ENCODE measurements around the gene SLC1A3. TPM values are rescaled to one million over a fixed set of nuclear protein-coding genes. Genes with fewer than 3 reads are reported as not detected.
"Not testable (repeated sequence)": the region's sequence is repeated elsewhere in the genome, so short reads cannot be mapped to it uniquely, and the experiment has no call there.

SLC1A3 gene
- polyA plus RNA-seq, 6 donors from 2014 or later = 0.07 TPM; not detected in 5

DNA sequence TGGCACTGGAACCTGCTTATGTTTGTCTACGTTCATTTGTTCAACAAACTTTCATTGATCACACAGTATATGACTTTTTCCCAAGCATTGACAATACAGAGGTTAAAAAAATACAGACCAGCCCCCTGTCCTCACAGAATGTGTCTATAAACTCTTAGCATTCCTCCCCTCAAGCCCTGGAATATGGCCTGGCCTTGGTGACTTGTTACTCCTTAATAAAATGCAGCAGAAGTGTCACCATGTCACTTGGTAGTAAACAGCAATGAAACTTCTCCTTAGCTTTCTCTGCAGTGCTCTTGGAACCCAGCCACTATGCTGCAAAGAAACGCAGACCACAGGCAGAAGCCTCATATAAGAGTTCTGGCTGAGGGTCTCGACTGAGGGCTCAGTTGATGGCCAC, 19.1 kb upstream of the SLC1A3 start:
- no peaks in the 10 kb centered on the region for H3K4me1 Mint-ChIP-seq
- no peaks in the 10 kb centered on the region for H3K36me3 Mint-ChIP-seq
- H3K27me3 Mint-ChIP-seq = peaks cover 20 to 26% (median 25%) of the 10 kb centered on the region in 3 donors
- H3K4me3 Mint-ChIP-seq = no peak overlapping the region
- ATAC-seq (ENCODE audit: low read depth in 2 of 2) = no peak
- DNase-seq = no peak
- no peak overlapping the region for H3K27ac Mint-ChIP-seq
- no peaks in the 10 kb centered on the region for H3K9me3 Mint-ChIP-seq

DNA sequence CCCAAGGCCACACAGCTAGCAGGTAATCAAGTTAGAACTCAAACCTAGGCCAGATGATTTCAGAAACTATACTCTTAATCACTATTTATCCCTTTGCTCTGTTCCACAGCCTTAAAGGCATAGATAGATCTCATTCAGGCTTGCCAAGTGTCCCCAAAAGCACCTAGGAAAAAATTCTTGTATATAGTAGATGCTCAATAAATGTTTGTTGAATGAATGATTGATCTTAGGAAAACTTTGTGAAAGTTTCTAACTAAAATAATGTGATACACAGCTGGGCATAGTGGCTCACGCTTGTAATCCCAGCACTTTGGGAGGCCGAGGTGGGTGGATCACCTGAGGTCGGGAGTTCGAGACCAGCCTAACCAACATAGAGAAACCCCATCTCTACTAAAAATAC, 16.7 kb upstream of the SLC1A3 start:
- DNase-seq; H3K27ac Mint-ChIP-seq; H3K36me3 Mint-ChIP-seq; H3K9me3 Mint-ChIP-seq; H3K4me3 Mint-ChIP-seq; H3K4me1 Mint-ChIP-seq; ATAC-seq (ENCODE audit: low read depth in 2 of 2): not testable (repeated sequence)
- H3K27me3 Mint-ChIP-seq = peaks cover 15 to 21% (median 15%) of the 10 kb centered on the region in 3 donors

DNA sequence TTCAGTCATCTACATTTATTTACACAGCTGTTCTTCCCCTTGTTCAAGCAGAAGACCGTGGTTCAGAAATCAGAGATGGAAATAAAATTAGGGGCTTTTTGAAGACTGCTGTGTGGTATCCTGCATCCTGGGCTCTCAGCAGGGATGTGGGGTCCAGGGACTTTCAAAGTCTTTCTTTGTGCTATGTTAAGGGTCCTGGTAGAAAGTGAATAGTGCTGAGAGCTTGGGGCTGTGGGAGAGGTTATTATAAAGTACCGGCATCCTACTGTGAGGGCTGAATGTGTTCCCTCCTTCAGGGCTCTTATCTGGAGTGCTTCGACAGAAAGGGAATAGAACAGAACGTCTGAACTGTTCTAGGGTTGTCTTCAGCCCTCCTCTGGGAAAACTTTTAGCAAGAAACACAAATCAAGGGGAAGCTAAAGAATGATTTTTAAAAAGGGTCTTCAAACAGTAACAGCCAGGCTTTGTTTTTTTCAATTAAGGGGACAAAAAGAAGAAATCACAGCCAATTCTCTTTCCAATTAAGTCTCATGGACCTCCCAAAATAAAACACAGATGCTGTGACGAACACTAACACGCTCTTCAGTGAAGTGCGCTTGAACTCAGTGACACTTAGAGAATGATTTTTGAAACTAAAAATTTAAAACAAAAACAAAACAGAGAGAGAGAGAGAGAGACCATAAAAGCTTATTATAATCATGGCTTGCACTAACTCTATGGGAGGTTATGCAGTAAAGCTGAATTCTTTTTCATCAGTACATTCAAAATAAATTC, 15.7 kb upstream of the SLC1A3 start:
- peaks cover 7 to 13% (median 9%) of the 10 kb centered on the region in 3 donors for H3K27me3 Mint-ChIP-seq
- H3K27ac Mint-ChIP-seq = no peak overlapping the region
- H3K4me1 Mint-ChIP-seq = peaks cover 5 to 9% (median 6%) of the 10 kb centered on the region in 3 donors
- no peak for DNase-seq
- H3K9me3 Mint-ChIP-seq = no peaks in the 10 kb centered on the region
- ATAC-seq (ENCODE audit: low read depth in 2 of 2) = no peak
- no peak overlapping the region for H3K4me3 Mint-ChIP-seq
- no peaks in the 10 kb centered on the region for H3K36me3 Mint-ChIP-seq

DNA sequence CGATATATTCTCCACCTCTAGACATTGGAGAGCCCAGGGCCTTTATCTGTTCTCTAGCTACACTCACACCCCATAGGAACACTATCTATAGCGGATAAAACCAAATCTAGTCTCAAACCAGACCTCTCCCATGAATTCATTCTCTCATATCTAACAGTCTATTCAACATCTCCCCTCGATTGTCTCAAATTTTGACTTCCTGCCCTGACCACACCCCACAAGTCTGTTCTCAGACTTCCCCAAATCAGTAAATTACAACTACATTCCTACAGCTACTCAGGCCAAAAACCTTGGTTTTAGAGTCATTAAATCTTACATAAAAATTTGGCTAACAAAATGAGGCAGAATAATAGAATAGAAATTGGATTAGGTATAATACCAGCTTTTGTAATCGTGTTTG, 12.5 kb upstream of the SLC1A3 start:
- Mint-ChIP-seq H3K36me3 (no peaks in the 10 kb centered on the region), H3K4me3 (peak overlapping the region in 1 of 8 donors; percentile 40), H3K9me3 (no peaks in the 10 kb centered on the region), H3K4me1 (peaks cover 5 to 9% (median 6%) of the 10 kb centered on the region in 3 donors), H3K27ac (peak overlapping the region in 2 of 6 donors; percentile 3 to 28), H3K27me3 (no peaks in the 10 kb centered on the region)
- ATAC-seq (ENCODE audit: low read depth in 2 of 2) = no peak
- no peak for DNase-seq

DNA sequence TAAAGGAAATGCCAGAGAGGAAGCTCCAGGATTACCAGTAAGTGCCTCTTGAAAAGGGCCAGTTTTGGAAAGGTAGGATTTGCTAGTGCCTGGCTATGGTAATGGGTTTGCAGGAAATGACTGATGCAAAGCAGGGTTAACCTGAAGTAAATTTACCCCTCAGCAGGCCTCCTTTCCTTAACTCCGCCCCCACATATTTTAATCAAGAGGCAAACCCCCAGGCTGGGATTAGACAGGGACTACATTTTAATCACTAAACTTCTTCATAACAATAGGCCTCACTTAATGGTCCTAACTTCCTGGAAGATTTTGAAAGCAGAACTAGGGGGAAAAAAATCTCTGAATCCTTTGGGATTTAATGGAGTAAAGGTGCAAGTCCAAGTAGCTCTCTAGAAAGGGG, 10.2 kb upstream of the SLC1A3 start:
- H3K27ac Mint-ChIP-seq = no peak overlapping the region
- no peak overlapping the region for H3K4me3 Mint-ChIP-seq
- ATAC-seq (ENCODE audit: low read depth in 2 of 2) = no peak
- no peak for DNase-seq
- peaks cover 5 to 9% (median 6%) of the 10 kb centered on the region in 3 donors for H3K4me1 Mint-ChIP-seq
- H3K36me3 Mint-ChIP-seq = no peaks in the 10 kb centered on the region
- H3K27me3 Mint-ChIP-seq = peaks cover 0 to 7% (median 0%) of the 10 kb centered on the region in 3 donors
- H3K9me3 Mint-ChIP-seq = no peaks in the 10 kb centered on the region

DNA sequence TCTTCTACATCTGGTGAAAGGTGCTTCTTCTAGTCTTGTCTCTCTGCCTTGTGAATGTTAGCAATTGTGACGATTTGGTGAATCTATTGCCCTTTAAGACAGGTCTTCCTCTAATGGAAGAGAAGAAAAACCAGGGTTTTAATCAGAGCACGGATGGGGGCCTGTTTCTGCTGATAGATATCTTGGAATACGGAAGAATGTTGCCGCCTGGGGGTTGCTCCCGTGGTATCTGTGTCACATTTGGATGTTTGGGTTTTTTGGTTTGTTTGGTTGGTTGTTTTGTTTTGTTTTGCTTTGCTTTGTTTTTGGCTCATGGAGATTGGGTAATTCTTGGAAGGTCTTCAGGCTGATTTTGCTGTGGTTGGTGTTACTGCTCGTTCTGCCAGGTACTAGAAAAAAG, 9.7 kb upstream of the SLC1A3 start:
- Mint-ChIP-seq H3K27me3 (peaks cover 0 to 10% (median 0%) of the 10 kb centered on the region in 3 donors), H3K36me3 (no peaks in the 10 kb centered on the region), H3K4me3 (no peak overlapping the region), H3K9me3 (no peaks in the 10 kb centered on the region), H3K4me1 (peaks cover 5 to 9% (median 6%) of the 10 kb centered on the region in 3 donors), H3K27ac (no peak overlapping the region)
- no peak for DNase-seq
- ATAC-seq (ENCODE audit: low read depth in 2 of 2) = no peak

DNA sequence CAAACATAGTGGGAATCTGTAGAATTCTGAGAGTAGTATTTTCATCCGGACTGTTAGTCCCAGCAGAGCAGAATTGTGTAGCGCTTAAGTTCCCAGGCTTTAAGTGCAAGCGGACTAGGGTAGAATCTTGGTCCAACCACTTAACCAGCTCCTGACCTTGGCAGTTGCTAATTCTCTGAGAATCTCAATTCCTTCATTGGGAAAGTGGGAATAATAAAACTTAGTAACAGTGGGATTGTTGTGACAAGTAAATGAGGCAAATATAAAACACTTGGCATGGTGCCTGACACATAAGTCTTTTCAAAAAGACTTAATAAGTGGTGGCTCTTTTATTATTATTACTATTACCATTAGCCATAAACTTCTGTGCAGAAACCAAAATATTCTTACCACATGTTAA, 8.4 kb upstream of the SLC1A3 start:
- Mint-ChIP-seq H3K27ac (no peak overlapping the region), H3K27me3 (peaks cover 0 to 15% (median 0%) of the 10 kb centered on the region in 3 donors), H3K4me3 (no peak overlapping the region), H3K4me1 (peaks cover 5 to 9% (median 6%) of the 10 kb centered on the region in 3 donors), H3K36me3 (no peaks in the 10 kb centered on the region), H3K9me3 (no peaks in the 10 kb centered on the region)
- ATAC-seq (ENCODE audit: low read depth in 2 of 2) = no peak
- DNase-seq = no peak

DNA sequence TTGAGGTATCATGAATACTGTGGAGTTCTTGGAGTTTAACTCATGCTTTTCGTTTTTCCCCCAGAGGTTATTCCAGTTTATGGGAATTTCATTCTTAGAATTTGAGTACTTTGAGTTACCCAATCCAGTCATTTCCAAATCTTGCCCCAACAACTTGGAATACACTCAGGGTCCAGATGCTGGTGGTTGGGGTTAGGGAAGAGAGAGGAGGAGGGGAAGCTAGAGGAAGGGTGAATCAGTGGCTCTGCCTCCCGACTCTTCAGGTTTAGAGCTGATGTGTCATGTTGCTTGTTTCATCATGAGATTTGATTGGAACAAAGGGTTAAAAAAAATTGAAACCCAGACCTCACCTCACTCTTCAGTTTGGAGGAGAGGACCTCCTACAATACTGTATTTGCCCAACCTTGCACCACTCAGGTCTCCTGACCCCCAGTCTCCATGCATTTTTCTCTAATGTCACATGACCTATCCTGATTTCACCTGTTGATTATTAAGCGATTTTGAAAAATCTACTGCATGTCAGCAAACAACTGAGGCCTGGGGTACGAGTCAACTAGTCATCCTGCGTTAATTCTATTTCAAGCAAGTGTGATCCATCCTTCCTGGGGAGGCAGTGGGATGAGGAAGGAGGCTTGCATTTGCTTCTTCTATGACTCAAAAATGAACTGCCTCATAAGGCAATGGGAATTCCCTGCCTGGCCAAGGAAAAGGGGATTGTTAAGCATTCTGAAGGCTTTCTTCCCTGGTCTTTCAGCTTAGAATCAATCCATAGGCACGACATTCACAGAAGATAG, 6.2 kb upstream of the SLC1A3 start:
- H3K36me3 Mint-ChIP-seq = no peaks in the 10 kb centered on the region
- ATAC-seq (ENCODE audit: low read depth in 2 of 2) = no peak
- H3K4me3 Mint-ChIP-seq = no peak overlapping the region
- H3K27me3 Mint-ChIP-seq = peaks cover 12 to 17% (median 17%) of the 10 kb centered on the region in 3 donors
- H3K4me1 Mint-ChIP-seq = no peaks in the 10 kb centered on the region
- no peak for DNase-seq
- H3K27ac Mint-ChIP-seq = no peak overlapping the region
- no peaks in the 10 kb centered on the region for H3K9me3 Mint-ChIP-seq

DNA sequence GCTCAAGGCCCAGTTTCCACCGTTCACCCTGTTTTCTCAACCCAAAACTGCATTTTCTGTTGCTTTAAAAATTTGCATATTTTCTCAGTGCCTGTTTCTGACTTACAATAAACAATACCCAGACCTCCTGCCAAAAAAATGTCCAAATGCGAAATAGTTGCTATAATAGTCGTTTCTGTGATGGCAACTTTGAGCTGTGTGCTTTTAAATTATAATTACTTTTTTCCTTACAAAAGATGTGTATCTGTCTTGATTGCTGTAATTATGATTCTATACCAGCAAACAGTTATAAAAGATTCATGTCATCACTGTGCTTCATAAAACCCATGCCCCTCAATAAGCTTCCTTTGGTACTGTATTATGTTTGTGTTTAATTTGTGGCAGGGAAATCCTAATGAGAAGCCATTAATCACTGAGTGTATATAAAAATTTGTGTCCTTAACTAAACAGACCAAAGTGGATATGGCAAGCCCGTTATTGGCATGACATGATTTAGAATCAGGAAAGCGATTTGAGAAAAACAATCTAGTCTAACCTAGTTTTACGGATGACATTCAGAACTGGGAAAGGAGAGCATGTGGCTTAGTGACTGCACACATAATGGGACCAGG, 5.4 kb upstream of the SLC1A3 start:
- DNase-seq (no peak), ATAC-seq (ENCODE audit: low read depth in 2 of 2) (no peak)
- peaks cover 16 to 22% (median 21%) of the 10 kb centered on the region in 3 donors for H3K27me3 Mint-ChIP-seq
- peaks cover 0 to under 1% (median under 1%) of the 10 kb centered on the region in 3 donors for H3K4me1 Mint-ChIP-seq
- no peak overlapping the region for H3K4me3 Mint-ChIP-seq
- H3K9me3 Mint-ChIP-seq = no peaks in the 10 kb centered on the region
- H3K36me3 Mint-ChIP-seq = no peaks in the 10 kb centered on the region
- no peak overlapping the region for H3K27ac Mint-ChIP-seq

DNA sequence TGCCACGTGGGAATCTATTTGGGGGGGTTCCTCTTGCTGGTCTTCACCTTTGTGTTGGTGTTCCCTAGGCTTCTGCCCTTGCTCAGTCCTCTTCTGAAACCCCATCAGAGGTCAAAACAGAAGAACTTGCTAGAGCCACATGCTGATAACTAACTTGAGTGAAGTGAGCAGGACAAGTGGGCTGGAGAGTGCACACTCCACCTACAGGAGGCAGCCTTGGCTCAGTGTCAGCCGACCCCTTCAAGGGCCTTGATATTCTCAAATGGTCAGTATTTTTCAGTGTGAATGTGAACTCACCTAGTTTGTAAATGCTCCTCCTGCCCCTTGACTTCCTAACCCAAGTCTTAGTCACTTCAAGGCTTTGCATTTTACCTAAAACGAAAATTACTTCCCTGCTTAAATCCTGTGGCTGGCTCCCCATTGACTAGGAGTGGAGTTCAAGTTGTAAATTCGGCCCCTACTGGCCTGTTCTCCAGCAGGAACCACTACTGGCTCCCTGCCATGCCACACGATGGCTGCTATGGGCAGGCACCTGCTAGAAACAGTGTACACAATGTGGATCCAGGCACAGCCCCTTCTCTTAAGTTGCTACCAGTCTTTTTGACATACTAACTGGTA, 3.6 kb upstream of the SLC1A3 start:
- Mint-ChIP-seq H3K27ac (no peak overlapping the region), H3K27me3 (peaks cover 29 to 33% (median 32%) of the 10 kb centered on the region in 3 donors), H3K9me3 (no peaks in the 10 kb centered on the region), H3K36me3 (no peaks in the 10 kb centered on the region), H3K4me1 (peaks cover 12 to 14% (median 14%) of the 10 kb centered on the region in 3 donors), H3K4me3 (no peak overlapping the region)
- ATAC-seq (ENCODE audit: low read depth in 2 of 2) (no peak), DNase-seq (no peak)

DNA sequence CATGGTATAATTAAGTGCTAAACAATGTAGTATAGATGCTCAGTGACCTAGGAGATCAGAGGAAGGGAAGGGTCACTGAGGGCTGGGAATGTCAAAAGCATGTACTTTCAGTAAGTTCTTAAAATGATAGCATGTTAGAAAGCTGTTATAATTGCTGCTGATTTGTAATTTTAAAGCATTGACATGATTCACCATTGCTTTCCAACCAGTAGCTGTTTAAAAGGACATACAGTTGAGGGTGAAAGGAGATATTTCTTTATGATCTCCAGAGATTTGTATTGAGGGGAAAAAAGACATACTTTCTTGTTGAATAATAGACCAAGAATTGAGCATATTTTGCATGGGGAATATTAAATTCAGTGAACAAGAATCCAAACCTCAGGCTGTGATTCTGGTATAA, 1.2 kb upstream of the SLC1A3 start:
- Mint-ChIP-seq H3K4me3 (peak overlapping the region in 4 of 8 donors; percentile 0 to 47 (median 32)), H3K4me1 (peaks cover 12 to 14% (median 14%) of the 10 kb centered on the region in 3 donors), H3K27me3 (peaks cover 38 to 47% (median 42%) of the 10 kb centered on the region in 3 donors), H3K9me3 (no peaks in the 10 kb centered on the region), H3K27ac (no peak overlapping the region), H3K36me3 (no peaks in the 10 kb centered on the region)
- no peak for ATAC-seq (ENCODE audit: low read depth in 2 of 2)
- DNase-seq = no peak

DNA sequence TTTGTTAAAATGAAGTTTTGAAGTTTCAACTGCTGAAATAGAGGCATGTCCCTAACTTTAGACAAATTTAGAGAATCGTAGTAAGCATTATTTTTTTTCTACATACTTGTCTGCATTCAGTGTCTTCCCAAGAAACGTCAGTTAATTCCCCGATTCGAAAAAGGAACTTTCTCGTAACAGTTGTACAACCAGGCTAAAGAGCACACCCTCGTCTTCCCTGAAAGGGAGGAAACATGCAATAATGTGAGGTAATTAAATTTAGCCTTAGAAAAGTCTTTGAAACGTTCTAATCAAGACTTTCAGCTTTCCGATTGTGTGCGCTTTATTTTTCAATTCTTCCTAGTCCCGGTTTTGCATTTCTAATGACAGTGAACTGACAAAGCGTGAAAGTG, 374 bp upstream of the SLC1A3 start:
- Mint-ChIP-seq H3K27me3 (peaks cover 42 to 52% (median 49%) of the 10 kb centered on the region in 3 donors), H3K36me3 (no peaks in the 10 kb centered on the region), H3K4me1 (peaks cover 12 to 14% (median 14%) of the 10 kb centered on the region in 3 donors), H3K9me3 (peaks cover 0 to 5% (median 0%) of the 10 kb centered on the region in 7 donors), H3K27ac (peak overlapping the region in 1 of 6 donors; percentile 34), H3K4me3 (peak overlapping the region; percentile 79 to 91 (median 84))
- peak; percentile 12 to 26 for ATAC-seq (ENCODE audit: low read depth in 2 of 2)
- DNase-seq = no peak

DNA sequence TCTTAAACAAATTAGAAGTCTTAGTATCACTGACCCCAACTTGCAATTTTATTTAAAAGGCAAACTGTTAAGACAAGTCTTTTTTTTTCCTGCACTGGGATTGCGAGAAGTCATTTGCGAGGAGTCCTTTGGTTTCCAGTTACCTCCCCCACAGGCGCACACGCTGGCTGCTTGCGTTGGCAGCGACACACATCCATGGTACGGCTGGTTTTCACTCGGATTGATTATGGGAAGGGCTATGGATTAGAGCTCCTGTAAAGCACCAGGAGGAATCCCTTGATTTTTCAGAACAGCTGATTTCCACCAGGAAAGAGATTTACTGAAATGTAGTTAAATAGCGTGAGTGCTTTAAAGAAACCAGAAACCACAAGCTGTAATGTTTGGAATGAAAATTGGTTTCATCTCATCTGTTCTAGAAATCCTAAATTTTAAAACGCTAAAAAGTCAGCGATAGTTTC, 737 bp downstream of the SLC1A3 start:
- Mint-ChIP-seq H3K27me3 (peaks cover 32 to 56% (median 52%) of the 10 kb centered on the region in 3 donors), H3K4me1 (peaks cover 12 to 14% (median 14%) of the 10 kb centered on the region in 3 donors), H3K27ac (no peak overlapping the region), H3K4me3 (peak overlapping the region; percentile 79 to 91 (median 84)), H3K36me3 (peaks cover 0 to 6% of the 10 kb centered on the region in 2 donors), H3K9me3 (peaks cover 0 to 10% (median 3%) of the 10 kb centered on the region in 7 donors)
- no peak for ATAC-seq (ENCODE audit: low read depth in 2 of 2)
- no peak for DNase-seq

All from naive B cell (primary cell).